KBM-7 (cell line): ENCODE results near the gene GLRX.
"Not testable (repeated sequence)": the region's sequence is repeated elsewhere in the genome, so short reads cannot be mapped to it uniquely, and the experiment has no call there.

Source experiments
- DNase-seq: peaks from one replicate; pipeline ENCODE4 v3.0.0-alpha.2; 2015
- in situ Hi-C: fragments of 300-500 bp; cut with MboI; formaldehyde crosslinking; loops from 2 replicates; pipeline ENCODE4 v1.14.3; 2020; ENCODE audit warnings: low sequenced_read_pairs, low pct_unique_long_range_greater_than_20kb, mixed read lengths

GLRX gene

GRCh38 chr5:95816776-95817175 lies 5.8 kb downstream of the GLRX start:
- in situ Hi-C loops: no loop called here
- DNase-seq: no peak

DNA sequence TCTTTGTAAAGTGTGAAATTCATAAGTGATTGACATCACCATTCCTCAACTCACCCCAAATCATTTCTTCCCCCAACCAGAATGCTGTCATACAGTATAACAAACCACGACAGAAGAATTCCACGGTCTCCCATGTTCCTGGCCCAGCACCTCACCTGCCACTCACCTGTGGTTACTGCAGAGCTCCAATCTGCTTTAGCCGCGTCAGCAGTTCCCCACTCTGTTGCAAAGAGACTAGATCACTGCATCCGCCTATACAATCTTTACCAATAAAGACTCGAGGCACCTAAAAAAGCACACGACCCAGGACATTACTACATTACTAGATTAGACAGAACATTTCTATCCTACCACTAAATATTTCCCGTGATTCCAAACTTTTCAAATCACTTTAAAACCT lies 6.2 kb downstream of the GLRX start:
- in situ Hi-C loops: no loop called here

GRCh38 chr5:95815155-95815729 lies 7.3 kb downstream of the GLRX start:
- in situ Hi-C loops: no loop called here
- no peak for DNase-seq

More for the DNA sequence above, 6.2 kb downstream of the GLRX start:
- no peak for DNase-seq

DNA sequence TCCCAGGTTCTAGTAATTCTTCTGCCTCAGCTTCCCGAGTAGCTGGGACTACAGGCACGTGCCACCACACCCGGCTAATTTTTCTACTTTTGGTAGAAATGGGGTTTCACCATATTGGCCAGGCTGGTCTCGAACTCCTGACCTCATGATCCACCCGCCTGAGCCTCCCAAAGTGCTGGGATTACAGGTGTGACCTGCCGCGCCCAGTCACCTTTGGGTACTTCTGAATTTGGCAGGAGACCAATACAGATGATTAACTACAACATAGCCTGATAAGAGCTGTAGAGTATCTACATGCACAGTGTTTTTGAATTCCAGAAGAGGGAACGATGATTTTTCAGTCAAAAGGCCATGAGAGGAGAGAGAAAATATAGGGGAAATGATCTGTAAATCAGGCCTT lies 9.5 kb downstream of the GLRX start:
- DNase-seq, in situ Hi-C loops: not testable (repeated sequence)

- in situ Hi-C loops: no loop called here
- no peak for DNase-seq
These were observed 10.5 kb downstream of the GLRX start for GRCh38 chr5:95812074-95812471.

GRCh38 chr5:95811461-95812073 lies 11.0 kb downstream of the GLRX start:
- DNase-seq, in situ Hi-C loops: not testable (repeated sequence)

GRCh38 chr5:95811126-95811423 lies 11.5 kb downstream of the GLRX start:
- in situ Hi-C loops, DNase-seq: not testable (repeated sequence)

DNA sequence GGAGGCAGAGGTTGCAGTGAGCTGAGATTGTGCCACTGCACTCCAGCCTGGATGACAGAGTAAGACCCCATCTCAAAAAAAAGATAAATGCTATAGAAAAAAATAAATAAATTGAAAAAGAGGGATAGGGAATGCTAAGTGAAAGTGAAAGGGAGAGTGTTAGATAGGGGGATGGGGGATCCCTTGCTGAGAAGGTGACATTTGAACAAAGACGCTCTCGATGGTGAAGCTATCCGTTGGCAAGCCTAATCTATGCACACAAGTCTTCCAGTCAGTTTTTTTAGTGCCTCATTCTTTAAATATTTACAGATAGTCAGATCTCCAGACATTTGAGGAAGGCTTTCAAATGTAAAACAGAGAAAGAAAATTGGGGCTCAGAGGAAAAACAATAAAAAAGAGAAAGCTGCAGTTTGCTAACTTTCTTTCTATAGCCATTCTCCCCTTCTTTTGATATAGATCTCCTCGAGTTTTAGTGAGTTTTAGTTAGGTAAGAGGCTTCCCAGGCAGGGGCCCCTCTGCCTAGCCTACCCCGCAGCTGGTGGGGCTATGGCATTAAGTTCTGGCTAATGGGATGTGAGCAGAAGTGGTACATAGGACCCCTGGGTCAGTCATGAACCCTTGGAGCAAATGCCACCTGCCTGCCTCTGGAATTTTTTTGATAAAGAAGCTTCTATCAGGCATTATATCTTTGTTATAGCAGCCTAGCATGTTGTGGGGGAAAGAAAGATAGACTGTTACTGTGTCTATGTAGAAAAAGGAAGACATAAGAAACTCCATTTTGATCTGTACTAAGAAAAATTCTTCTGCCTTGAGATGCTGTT lies 12.0 kb downstream of the GLRX start:
- DNase-seq: no peak
- in situ Hi-C loops: no loop called here

- in situ Hi-C loops: no loop called here
These were observed 13.0 kb downstream of the GLRX start for GRCh38 chr5:95809414-95809960.

DNA sequence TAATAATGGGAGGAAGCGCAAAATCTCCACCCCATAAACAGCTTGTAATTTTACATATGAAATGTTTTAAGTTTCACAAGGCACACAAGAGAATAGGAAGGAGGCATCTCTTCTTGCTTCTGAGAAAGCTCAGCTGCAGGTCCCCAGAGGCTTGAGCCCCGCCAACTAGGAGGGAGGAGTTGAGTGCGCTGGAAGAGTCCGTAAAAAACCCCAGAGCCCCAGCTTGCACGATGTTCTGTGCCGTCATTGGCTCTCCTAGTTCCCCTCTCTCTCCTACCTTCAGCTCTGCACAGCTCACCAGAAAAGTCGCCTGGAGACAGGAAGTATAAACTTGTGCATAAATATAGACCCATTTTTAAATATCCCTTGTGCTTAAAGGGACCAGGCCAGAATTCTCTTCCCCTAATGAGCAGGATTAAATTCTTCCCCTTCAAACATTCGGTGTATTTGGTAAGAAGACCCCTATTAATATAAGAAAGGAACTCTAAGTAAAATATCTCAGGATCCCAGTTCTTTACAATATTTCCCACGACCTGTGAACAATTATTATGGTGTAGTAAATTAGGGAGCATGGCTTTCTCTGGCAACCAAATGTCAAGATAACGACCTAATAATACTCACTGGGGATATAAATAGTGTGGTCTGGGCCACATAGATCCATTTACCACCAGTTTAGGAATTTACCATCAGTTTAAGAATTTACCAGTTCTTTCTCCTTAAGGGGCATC lies 13.7 kb downstream of the GLRX start:
- DNase-seq: peak; percentile 91
- in situ Hi-C loops: no loop called here

More at GRCh38 chr5:95809414-95809960, 13.0 kb downstream of the GLRX start:
- DNase-seq: no peak

DNA sequence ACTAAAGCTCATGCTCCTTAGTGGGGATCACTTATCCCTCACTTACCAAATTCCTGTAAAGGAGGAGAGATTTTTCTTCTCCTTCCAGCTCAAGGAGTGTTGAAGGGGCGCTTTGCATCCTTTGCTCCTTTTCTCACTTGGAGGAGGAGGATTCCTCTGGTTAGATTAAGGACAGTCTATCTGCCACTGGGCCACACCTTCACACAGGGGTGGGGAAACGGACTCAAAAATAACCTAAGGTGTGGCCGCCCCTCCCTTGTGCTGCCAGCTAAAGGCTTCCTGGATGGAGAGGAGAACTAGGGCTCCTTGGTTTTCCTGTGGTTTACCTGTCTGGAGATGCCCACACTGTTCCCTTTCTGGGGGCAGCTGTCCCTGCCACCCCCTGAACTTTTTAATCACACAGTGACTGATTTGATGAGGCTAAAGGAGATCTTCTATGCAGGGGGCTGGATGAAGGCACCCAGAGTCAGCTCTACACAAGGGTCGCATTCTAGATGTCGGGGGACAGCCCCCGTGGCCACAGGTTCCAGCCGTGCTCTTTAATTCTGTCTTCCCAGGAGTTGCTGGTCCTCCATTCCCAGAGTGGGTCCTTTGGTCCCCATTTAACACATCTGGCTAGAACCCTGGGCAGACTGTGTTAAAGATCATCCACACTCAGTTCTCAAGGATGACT lies 14.4 kb downstream of the GLRX start:
- in situ Hi-C loops: no loop called here
- DNase-seq: no peak

- in situ Hi-C loops: no loop called here
- DNase-seq: no peak
These were observed 15.8 kb downstream of the GLRX start for GRCh38 chr5:95806687-95807086.

GRCh38 chr5:95804736-95805539 lies 17.6 kb downstream of the GLRX start:
- in situ Hi-C loops: no loop called here

DNA sequence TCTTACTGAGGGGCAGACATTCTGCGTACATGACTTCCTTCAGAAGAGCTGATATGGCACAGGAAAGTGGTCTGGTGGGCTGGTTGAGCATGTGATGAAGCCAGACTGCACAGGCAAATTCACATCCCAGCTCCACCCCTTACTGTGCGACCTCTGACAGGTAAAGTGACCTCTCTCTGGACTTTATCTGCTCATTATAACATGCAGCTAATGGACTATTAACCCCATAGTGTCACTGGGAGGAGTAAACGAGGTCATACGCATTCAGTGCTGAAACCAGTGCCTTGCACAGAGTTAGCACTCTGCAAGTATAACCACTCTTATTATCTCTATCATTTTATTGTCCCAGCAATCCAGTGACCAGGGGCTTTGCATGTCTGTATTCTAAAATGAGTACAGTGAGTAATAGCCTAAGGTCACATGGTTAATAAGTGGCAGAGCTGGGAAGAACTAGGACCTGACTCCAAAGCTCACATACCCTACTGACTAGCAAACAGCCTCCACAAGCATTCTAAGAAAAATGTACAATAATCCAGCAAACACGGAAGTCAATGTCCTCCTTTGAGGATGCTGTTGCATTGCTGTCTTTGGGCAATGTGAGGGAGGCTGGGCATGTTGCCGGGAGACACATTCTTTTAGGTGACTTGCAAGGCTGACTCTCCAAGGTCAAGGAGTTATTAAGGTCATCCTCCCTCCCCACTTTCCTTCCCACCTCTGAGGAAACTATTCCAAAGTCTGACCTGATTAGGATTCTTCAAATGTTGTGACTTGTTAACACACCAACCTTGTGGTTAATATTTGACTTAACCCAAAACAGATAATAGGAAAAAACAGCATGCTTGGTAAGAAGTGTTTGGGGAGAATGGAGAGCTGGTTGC lies 19.0 kb downstream of the GLRX start:
- no peak for DNase-seq
- in situ Hi-C loops: no loop called here

More at GRCh38 chr5:95804736-95805539, 17.6 kb downstream of the GLRX start:
- no peak for DNase-seq

DNA sequence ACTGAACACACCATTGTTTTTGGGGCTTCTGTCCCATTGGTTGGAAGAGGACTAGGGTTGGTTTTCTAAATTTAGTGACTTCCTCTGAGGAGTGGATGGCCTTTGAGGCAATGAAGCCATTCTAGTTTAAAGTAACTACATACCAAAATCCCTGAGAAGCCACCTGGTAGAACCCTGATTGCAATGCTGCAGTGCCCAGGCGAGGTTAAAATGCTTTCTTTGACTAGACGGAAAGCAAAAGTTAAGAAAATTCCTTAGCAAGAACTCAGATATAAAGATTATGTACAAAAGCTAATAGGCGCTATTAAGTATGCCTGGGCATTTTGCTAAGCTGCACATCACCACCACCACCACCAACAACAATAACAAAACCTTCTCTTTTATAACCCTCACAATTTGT lies 20.6 kb downstream of the GLRX start:
- in situ Hi-C loops: no loop called here
- DNase-seq: no peak

- in situ Hi-C loops: no loop called here
- no peak for DNase-seq
These were observed 21.0 kb downstream of the GLRX start for GRCh38 chr5:95801532-95801931.

- no peak for DNase-seq
- in situ Hi-C loops: no loop called here
These were observed 22.0 kb downstream of the GLRX start for GRCh38 chr5:95800553-95800952.
